Fibroblast of skin of scalp (primary cell): ENCODE results near the gene CFAP45.

Source experiments
- DNase-seq: peaks from one replicate; pipeline ENCODE4 v3.0.0-alpha.2; 2013

The CFAP45 gene

DNA sequence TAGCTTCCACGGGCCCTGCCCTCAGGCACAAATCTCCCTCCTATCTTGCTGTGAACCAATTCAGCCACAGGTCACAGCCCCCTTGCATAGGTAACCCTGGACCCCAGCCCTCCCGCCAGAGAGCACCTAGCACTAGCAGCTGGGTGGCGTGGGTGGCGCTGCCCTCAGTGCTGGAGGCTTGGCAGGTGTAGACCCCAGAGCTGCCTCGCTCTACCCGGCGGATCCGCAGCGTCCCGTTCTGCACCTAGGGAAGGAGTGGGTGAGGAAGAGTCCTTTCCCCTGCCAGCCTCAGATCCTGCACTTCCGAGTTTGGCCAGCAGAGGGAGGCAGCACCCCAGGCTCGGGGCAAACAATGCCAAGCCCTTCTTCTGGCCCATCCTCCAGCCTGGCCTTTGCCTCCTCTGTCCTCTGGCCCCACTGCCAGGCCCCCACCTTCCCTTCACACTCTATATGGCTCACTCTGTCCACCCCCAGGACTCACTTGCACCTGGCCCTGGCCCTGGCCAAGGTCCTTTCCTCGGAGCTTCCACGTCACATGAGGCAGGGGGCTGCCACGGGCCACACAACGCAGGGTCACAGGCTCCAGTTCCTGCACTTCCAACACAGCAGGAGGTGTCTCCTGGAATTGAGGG, 36.4 kb upstream of the CFAP45 start:
- peak; percentile 50 for DNase-seq

DNA sequence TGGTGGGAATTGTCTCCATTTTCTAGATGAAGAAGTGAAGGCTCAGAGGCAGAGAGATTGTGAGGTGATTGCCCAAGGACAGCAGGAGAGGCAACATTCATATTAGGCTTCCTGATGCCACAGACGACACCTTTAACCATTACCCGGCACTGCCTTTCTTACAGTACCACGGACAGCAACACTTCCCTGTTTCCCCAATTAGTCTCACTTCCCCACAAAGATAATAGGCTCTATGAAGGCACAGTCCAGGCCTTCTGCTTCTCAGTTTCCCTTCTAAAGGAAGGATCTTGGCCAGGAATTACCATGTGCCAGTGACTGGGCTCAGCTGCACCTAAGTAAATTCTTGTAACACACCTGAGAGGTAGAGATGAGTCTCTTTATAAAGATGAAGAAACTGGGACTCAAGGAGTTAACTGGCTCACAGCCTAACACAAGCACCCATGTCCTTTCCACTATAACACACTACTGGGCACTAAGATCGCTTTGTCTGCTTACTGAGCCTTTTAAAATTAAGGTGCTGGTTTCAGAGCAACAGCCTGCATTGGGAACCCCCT, 35.8 kb upstream of the CFAP45 start:
- no peak for DNase-seq

DNA sequence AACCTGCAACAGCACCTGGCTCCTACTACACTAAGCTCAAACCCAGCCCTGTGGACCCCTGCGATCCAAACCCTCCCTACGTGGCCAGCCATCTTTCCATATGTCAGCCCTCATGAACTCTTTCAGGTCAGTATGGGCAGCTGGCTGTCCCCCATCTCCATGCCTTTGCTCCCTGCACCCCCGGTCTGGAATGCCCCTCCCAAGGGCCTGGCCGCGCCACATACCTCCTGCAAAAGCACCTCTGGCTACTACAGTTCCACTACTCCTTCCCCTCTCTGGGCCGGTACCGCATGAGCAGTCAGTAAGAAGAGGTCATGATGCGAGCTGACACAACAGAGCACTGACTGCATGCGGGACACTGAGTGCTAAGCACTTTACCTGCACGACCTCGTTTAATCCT, 35.3 kb upstream of the CFAP45 start:
- no peak for DNase-seq

DNA sequence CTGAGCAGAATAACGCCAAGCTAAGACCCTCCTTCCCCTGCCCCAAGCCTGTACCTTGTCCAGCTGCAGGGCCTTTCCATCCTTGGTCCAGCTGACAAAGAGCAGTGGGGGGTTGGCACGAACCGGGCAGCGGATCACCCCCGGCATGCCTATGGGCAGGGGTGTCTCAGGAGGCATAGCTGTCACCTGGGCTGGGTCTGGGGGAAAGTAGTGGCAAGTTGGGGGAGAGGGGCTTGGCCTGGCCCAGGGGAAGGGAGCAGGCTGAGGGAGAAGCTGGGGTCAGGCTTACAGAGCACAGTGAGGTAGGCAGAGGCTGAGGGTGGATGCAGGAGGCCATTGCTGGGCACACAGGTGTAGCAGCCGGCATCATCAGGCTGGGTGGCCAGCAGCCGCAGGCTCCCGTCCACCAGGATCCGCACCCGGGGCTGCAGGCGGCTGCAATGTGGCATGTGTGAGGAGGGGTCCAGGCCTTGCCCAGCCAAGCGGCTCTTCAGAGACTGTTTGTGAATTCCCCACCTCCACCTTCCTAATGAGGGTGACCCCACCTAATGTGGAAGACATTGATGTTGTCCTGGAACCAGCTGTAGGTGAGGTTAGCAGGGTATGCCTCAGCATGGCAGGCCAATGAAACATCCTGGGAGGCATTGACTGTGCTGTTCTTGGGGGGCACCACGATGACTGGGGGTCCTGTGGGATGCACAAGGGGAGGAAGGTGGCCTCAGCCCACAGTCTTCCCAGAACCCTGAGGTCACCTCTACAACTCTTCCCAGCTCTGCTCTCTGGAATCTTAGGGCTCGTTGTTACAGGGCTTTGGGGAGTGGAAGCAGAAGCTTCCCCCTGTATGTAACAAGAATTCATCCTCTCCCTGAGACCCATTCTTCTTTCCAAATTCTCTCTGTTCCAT, 34.4 kb upstream of the CFAP45 start:
- no peak for DNase-seq

DNA sequence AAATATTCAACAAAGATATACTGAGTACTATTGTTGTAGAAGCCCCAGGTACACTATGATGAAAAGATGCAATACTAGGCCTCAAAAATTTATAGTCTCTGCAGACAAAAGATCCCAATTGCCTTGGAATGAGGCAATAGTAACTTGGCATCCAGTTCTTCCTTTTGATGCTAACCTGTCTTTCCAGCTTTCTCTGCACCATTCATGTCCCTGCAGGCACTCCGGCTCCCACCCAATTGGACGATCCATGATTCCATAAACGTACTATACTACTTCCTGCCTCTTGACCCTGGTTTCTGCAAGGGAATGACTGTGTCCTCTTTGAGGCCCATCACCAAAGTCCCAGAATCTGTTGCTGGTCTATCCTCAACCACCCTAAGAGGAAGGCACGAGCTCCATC, 33.4 kb upstream of the CFAP45 start:
- DNase-seq: no peak

DNA sequence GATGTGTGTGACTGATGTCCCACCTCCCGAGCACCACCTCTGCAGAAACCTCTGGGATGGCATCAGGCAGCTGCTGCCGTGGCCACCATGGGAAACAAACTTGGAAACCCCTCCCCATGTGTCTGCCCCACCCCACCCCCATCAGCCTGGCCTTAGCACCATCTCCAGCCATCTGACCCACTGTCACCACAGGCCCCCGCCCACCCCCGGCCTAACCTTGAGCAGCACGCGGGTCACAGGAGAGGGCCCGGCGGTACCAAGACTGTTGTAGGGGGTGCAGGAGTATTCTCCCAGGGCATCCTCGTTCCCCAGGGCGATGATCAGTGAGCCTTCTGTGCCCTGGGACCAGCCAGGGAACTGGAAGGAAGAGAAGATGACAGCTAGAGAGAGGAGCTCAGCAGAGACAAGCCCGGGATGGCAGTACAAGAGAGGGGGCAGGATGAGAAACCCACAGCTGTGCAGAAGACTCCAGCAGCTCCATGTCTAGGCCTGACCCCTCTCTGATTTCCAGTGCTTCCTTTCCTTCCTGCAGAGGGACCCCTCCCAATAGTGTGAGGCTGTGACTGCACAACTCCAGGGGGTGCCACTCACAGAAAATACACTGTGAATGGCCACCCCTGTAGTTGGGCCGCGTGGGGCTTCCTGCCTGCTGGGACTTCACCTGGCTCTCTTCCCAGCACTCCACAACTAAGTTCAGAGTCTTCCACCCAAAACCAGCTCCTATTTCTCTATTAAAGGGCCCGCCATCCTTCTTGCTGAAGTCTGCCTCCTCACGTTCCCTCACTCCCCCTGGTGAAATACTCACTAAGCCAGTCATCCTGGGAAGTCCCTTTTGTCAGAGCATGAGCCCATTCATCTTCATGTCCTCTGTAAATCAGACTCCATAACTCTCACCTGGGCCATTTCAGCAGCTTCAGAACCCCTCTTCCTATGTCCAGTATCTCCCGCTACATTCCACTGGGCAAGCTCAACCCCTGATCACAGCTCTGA, 32.6 kb upstream of the CFAP45 start:
- DNase-seq: no peak

DNA sequence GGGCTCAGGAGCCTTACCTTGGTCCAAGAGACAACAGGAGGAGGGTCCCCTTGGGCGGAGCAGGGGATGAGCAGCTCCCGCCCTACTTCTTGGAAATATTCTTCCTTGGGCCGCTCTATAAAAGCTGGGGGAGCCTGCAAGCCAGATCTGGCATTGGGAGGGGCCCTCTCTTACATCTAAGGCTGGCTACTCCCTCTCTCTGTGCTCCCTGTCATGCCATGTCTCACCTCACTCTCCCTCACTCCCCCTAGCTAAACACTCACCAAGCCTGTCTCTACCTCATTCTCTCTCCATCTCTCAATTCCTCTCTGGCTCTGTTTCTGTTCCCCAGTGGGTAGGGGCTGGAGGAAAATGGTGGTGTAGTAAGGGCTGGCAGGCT, 31.8 kb upstream of the CFAP45 start:
- no peak for DNase-seq

DNA sequence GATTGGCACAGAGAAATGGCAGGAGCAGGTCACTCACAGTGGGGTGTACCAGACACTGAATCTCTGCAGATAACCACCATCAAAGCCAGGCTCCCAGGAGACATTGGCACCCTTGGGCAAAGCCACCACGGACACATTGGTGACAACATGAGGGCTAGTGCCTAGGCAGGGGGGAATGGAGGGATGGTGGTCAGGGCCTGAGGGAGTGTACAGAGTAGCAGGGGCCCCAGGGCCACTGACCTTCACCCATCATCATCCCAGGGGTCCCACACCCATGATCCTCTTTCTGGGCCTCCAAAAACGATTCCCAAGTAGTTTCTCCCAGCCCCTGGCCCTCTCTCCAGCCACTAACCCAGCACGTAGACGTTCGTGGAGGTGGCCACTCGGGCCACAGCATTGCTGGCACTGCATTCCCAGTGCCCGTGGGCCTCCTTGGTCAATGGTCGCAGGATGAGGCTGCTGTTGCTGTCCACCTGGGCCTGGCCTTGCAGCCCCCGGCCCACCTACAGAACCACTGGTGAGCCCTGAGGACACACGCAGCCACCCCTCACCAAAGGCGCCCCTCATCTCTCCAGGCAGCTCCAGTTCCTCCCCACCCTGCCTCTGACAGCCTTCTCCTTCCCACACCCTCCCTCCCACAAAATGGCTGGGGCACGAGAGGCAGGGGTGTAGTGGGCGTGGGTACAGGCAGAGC, 31.3 kb upstream of the CFAP45 start:
- no peak for DNase-seq

DNA sequence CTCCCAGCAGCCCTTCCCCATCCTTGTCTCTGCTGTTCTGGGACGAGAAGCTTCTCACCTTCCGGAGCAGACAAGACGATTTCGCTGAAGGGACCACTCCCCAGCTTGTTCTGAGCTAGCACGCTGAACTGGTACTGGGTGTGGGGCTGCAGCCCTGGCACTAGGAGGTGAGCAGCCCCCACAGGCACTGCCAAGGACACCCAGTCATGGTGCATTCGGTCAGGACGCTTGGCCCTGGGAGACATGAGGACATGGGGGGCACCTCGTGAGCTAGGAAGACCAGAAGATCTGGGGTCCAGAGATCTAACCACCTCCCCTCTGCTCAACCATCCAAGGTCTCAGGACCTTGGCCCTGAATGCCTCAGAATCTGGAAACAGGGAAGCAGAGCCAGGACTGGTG, 30.7 kb upstream of the CFAP45 start:
- DNase-seq: no peak

DNA sequence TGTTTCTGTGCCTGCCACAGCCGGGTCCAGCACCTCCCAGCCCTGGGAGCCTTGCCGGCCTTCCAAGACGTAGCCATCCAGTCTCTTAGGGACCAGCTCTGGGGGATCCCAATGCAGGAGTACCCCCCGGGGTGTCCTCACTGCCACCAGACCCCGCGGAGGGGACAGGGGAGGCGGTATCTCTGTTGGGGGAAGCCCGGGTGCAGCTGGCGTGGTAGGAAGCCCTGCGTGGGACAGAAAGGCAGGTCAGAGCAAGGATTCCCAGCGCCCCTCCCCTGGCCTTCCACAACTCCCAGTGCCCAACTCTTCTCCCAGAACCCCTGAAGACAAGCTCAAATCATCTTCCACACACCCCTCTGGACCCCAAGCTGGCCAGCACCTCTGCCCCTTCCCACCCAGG, 30.3 kb upstream of the CFAP45 start:
- DNase-seq: no peak

DNA sequence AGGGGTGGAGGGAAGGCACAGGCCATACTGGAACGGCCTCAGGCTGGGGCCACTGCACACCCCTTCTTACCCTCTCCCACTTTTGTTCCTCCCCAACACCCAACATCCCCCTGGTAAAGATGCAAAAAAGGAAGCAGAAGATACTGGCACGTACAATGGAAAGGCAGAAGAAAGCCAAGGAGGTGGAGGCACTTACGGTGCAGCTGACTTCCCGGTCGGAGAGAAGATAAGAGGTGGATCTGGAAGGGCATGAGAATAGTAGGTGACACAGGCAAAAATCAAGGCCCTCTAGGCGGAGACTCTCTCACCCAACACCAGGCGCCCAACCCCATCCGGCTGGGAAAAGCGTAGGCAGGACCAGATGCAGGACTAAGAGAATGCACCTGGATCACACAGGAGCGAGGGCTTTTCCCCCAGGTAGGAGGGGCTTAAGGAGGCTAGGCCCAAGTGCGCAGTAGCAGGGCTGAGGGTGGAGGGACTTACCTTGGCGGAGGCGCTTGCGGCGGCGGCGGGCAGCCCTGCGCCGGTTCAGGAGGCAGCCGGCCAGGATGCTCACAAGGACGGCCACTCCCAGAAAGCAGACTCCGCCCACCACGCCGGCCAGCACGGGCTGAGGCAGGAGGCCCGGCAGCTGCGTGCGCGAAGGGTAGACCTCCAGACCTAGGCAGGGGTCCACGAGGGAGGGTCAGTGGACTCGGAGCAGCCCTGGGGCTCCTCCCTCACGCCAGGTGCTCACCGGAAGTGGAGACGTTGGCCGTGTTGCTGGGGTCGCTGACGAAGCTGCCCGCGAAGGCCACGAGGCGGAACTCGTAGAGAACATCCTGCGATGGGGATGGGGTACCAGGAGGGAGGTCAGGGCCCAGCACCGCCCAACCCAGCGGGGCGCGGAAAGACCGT, 29.4 kb upstream of the CFAP45 start:
- DNase-seq: no peak

DNA sequence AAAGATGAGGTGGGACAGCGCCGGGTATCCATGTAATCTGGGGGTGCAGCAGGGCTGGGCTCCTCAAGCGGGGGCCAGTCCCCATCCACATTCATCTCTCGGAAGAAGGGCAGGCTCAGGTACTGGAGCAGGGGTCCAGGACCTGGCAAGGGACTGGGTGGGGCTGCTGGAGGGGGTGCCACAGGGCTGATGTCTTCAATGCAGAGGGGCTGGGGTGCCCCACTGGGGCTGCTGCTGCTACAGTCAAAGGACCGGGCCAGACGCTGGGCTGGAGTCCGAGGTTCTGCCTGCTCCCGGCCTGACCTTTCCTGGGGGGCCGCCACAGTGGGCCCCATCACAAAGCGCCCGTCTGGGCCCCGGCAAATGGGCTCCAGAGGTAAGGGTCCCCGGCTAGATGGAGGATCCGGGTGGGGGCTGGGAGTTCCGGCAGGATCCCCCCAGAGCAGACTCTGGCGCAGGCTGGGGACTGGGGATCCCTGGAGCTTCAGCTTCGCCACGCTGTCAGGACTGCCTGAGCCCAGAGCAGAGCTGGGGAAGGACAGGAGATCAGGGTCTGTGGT, 28.6 kb upstream of the CFAP45 start:
- no peak for DNase-seq

DNA sequence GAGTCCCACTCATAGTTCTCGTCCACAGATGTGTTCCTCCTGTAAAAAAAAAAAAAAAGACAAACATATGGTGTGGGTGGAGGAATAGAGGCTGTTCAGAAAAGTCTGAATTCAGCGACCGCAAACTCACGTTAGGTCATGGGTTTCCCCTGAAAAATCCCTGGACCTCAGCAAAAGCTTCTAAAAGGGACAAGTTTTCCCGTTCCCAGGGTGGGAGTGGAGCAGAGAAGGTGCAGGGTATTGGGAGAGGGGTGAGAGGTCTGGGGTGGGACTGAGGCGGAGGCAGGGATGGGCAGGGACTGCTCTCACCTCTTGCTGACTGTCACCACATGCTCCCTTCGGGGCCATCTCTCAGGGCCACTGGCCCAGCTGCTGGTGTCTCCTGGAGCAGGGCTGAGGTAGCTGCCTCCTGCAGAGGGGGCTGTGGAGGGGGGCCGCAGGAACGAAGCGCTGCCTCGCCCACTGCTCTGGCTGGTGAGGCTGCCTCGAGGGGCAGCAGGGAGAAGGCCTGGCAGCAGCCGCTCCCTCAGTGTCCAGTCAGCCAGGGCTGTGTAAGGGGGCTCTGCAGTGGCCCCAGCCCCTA, 28.0 kb upstream of the CFAP45 start:
- DNase-seq: no peak

DNA sequence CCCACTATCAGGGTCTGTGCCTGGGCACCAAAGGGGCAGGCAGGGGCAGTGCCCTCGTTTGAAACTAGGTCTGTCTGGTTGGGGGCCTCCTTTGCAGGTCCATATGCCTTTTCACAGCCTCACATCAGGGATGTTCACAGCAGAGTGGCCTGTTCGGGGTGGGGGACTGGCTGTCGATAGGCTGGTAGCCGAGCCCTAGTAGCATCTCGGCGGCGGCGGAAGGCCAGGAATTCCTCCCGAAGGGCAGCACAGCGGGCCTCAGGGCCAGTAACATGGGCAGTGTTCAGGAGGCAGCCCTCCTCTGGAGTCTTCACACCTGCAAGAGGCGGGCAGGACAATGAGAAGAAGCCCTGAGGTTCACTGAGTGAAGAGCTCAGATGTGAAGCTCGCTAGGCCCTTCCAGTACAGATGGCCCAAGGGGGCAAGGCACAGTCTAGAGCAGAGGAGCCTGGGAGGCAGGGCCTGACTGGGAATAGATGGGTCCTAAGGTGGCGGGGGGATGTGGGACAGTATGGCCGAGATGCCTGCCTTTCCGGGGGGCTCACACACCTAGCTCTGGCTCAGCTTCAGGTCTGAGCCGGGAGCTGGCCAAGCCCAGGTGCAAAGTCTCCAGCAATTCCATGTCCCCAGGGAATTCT, 27.4 kb upstream of the CFAP45 start:
- DNase-seq: no peak

DNA sequence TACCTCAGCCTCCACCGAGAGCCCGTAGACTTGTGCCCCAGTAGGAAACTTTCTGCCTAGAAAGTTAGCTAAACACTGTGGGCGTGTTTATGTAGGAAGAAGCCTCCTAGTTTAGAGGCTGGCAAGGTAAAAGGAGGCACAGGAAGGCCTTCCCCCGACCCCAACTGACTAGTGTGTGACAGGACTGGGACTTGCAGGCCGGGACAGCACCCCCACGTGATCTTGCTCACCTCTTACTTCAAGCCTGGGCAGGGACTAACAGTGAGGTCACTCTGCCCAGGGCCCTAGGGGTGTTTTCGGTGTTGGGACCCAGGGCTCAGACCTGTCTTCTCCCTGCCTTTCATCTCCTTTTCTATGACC, 25.7 kb upstream of the CFAP45 start:
- DNase-seq: no peak

DNA sequence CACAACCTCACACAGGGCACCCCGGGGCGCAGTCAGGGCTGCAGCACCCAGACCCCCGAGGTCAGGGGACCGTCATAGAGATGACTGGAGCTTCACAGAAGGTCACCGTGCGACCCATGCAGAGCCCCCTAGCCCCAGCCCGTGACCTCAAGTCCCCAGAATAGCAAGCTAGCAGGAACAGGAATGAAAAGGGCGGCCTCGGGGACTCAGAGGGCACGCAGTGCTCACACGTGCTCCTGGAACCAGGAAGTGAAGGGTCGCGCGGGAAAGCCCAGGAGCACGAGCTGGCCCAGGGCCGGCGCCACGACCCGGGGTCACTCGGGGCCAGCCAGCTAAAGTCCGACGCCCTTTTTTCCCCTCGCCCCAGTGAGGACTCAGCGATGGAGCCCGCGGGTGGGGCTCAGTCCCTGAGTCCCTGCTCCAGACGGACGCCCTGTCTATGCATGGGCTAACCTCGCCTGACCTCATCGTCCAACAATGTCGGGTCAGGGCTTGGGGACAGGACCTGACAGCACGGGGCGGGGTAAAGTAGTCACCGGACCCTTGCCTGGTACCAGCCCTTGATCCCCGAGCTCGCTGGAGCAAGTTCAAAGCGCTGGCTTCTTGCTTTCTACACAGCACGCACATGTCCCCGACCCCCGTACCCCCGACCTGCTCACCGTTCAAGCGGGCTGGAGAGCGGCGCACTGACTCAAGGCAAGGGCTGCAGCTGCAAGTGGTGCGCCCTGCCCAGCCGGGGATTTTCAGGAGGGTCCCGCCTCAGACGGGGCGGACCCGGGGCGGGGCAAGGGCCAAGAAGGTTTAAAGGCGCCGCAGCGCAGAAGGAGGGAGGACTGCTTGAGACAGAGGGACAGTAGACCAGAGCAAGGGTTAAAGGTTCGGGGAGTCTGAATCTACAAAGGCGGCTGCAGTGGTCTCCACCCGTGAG, 25.1 kb upstream of the CFAP45 start, which contains the start of gene TAGLN2:
Gene TAGLN2 (minus strand): TSS at position 717 of the 928 bp plus-strand sequence. CDS start 4,998 bp downstream, outside the sequence.
- DNase-seq: peak; percentile 94

DNA sequence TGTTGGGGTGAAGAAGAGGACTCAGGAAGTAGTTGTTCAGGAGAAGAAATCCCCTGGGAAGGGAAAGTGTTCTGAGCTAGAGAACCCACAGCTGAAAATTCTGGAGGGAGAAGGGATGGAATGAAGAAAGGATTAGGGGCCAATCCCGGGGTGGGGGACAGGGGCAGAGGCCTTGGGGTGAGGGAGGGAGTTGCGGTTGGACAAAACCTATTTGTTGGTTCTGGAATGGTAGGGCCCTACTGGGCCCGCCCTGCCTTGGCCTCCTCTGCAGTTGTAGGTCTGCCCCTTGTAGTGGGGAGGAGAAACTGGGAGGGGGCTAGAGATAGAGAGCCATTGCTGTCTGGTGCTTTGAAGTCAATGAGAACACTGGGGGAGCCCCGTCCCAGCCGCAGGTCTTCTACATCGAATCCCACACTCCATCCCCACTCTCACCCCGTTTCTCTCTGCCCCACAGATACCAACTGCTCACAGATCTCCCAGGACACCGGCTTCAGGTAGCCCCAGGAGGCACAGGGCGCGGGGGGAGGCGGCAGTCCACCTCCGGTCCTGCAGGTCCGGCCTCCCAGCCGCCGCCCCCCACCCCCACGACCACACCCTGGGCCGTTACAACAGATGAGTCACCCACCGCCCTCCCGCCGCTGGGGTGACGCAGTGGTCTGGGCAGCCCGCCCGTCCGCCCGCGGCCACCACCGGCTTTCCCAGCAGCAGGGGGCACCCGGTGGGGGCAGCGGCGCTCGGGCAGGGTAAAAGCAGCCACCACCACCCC, 24.2 kb upstream of the CFAP45 start:
- DNase-seq: peak; percentile 94
